ENCODE data around the gene PLCB1. TPM values are rescaled to one million over a fixed set of nuclear protein-coding genes. Genes with fewer than 3 reads are reported as not detected.

Gene PLCB1
- total RNA-seq, 1 donor from 2014 or later, result 48.3 TPM

Other genes starting within 250 kb of the PLCB1 start
- gene HAO1, start 191.8 kb upstream of the PLCB1 start, total RNA-seq, result not detected
- gene TMX4, start 112.5 kb upstream of the PLCB1 start, total RNA-seq, result 51.6 TPM